SK-N-SH treated with all-trans-retinoic acid at 6 μM for 48 hours (cell line): ENCODE data around the gene NEUROD1.

ENCODE experiments used
- ATAC-seq: fragments of 200-7000 bp; cut with Tn5 transposase; 3 replicates; pipeline ENCODE4 v1.9.1; 2020; ENCODE audit warnings: mild to moderate bottlenecking, moderate library complexity
- ARNTL ChIP-seq: fragments of 450-650 bp; formaldehyde crosslinking; IDR thresholded peaks from 2 replicates; pipeline ENCODE4 v1.5.0; 2020; ENCODE audit warnings: low read depth, mild to moderate bottlenecking, moderate library complexity, borderline replicate concordance
- BACH2 ChIP-seq: fragments of 250-450 bp; sonication (Bioruptor Pico); IDR thresholded peaks from 2 replicates; pipeline ENCODE4 v1.9.0; 2021; ENCODE audit warnings: mild to moderate bottlenecking, borderline replicate concordance
- CREB5 ChIP-seq: fragments of 250-450 bp; sonication (Bioruptor Pico); IDR thresholded peaks from 2 replicates; pipeline ENCODE4 v1.5.1; 2020; ENCODE audit warnings: low read depth, mild to moderate bottlenecking, moderate library complexity
- CSDC2 ChIP-seq: fragments of 250-450 bp; sonication (Bioruptor Pico); IDR thresholded peaks from 2 replicates; pipeline ENCODE4 v1.5.0; 2020; ENCODE audit warnings: mild to moderate bottlenecking, moderate library complexity
- CSRNP3 ChIP-seq: fragments of 250-450 bp; sonication (Bioruptor Pico); IDR thresholded peaks from 2 replicates; pipeline ENCODE4 v1.5.1; 2021; ENCODE audit warnings: mild to moderate bottlenecking, moderate library complexity
- ESRRG ChIP-seq: fragments of 250-450 bp; sonication (Bioruptor Pico); IDR thresholded peaks from 2 replicates; pipeline ENCODE4 v1.6.1; 2021; ENCODE audit warnings: mild to moderate bottlenecking
- GLIS3 ChIP-seq: fragments of 250-450 bp; sonication (Bioruptor Pico); IDR thresholded peaks from 2 replicates; pipeline ENCODE4 v1.5.0; 2020; ENCODE audit warnings: mild to moderate bottlenecking, moderate library complexity
- ISL1 ChIP-seq: fragments of 250-450 bp; sonication (Bioruptor Pico); IDR thresholded peaks from 2 replicates; pipeline ENCODE4 v2.1.2; 2022; ENCODE audit warnings: mild to moderate bottlenecking, moderate library complexity
- OSR1 ChIP-seq: fragments of 250-450 bp; sonication (Bioruptor Pico); IDR thresholded peaks from 2 replicates; pipeline ENCODE4 v1.8.0; 2022; ENCODE audit warnings: moderate library complexity, mild to moderate bottlenecking, inconsistent platforms
- PATZ1 ChIP-seq: fragments of 250-450 bp; sonication (Bioruptor Pico); IDR thresholded peaks from 2 replicates; pipeline ENCODE4 v1.8.0; 2020; ENCODE audit warnings: mild to moderate bottlenecking, moderate library complexity, borderline replicate concordance
- POU6F1 ChIP-seq: fragments of 250-450 bp; sonication (Bioruptor Pico); IDR thresholded peaks from 2 replicates; pipeline ENCODE4 v1.8.0; 2021; ENCODE audit warnings: low read depth, mild to moderate bottlenecking, moderate library complexity, borderline replicate concordance
- PPARA ChIP-seq: fragments of 250-450 bp; sonication (Bioruptor Pico); IDR thresholded peaks from 2 replicates; pipeline ENCODE4 v1.5.0; 2020; ENCODE audit warnings: mild to moderate bottlenecking, borderline replicate concordance
- RARB ChIP-seq: fragments of 250-450 bp; sonication (Bioruptor Pico); IDR thresholded peaks from 2 replicates; pipeline ENCODE4 v1.8.0; 2021; ENCODE audit warnings: mild to moderate bottlenecking, moderate library complexity
- SNAI2 ChIP-seq: fragments of 250-450 bp; sonication (Bioruptor Pico); IDR thresholded peaks from 2 replicates; pipeline ENCODE4 v1.5.0; 2020; ENCODE audit warnings: mild to moderate bottlenecking, moderate library complexity
- TCF4 ChIP-seq: fragments of 250-450 bp; sonication (Bioruptor Pico); IDR thresholded peaks from 2 replicates; pipeline ENCODE4 v1.8.0; 2021; ENCODE audit warnings: mild to moderate bottlenecking, moderate library complexity, borderline replicate concordance
- TSHZ2 ChIP-seq: fragments of 250-450 bp; sonication (Bioruptor Pico); IDR thresholded peaks from 2 replicates; pipeline ENCODE4 v1.5.0; 2020; ENCODE audit warnings: mild to moderate bottlenecking, moderate library complexity
- ZC3H10 ChIP-seq: fragments of 250-450 bp; sonication (Bioruptor Pico); IDR thresholded peaks from 2 replicates; pipeline ENCODE4 v1.5.1; 2021; ENCODE audit warnings: mild to moderate bottlenecking, moderate library complexity
- ZNF565 ChIP-seq: fragments of 450-650 bp; formaldehyde crosslinking; conservative IDR thresholded peaks from 2 replicates; pipeline ENCODE4 v1.5.0; 2020; ENCODE audit warnings: low read depth, mild to moderate bottlenecking, moderate library complexity
- ZNF70 ChIP-seq: fragments of 450-650 bp; formaldehyde crosslinking; IDR thresholded peaks from 2 replicates; pipeline ENCODE4 v1.5.0; 2020; ENCODE audit warnings: mild to moderate bottlenecking, moderate library complexity
- ZNF8 ChIP-seq: fragments of 450-650 bp; formaldehyde crosslinking; IDR thresholded peaks from 2 replicates; pipeline ENCODE4 v1.5.0; 2020; ENCODE audit warnings: mild to moderate bottlenecking, moderate library complexity

NEUROD1 gene

GRCh38 chr2:181685150-181685688 is 4.9 kb upstream of the NEUROD1 start (continued):
- TF ChIP-seq ZNF565 (no peak), ZNF8 (CRISPR knock-in tag) (no peak), ARNTL (CRISPR knock-in tag) (no peak), CSDC2 (CRISPR knock-in tag) (no peak)

- ATAC-seq = no peak
- no peak for TF ChIP-seq RARB
- TF ChIP-seq GLIS3 (CRISPR knock-in tag) = no peak
- no peak for TF ChIP-seq SNAI2 (CRISPR knock-in tag)
- TF ChIP-seq BACH2 (CRISPR knock-in tag) = no peak
- no peak for TF ChIP-seq CREB5
- no peak for TF ChIP-seq PPARA (CRISPR knock-in tag)
- TF ChIP-seq TSHZ2 = no peak
- TF ChIP-seq ESRRG (CRISPR knock-in tag) = no peak
- no peak for TF ChIP-seq POU6F1 (CRISPR knock-in tag)
- no peak for TF ChIP-seq ZC3H10
- no peak for TF ChIP-seq ISL1 (CRISPR knock-in tag)
- TF ChIP-seq OSR1 = no peak
- no peak for TF ChIP-seq ARNTL (CRISPR knock-in tag)
- no peak for TF ChIP-seq TCF4
- no peak for TF ChIP-seq PATZ1 (CRISPR knock-in tag)
- no peak for TF ChIP-seq ZNF565
- no peak for TF ChIP-seq ZNF70 (CRISPR knock-in tag)
- no peak for TF ChIP-seq ZNF8 (CRISPR knock-in tag)
- no peak for TF ChIP-seq CSRNP3 (CRISPR knock-in tag)
Measured at GRCh38 chr2:181684454-181685149, 4.3 kb upstream of the NEUROD1 start.

- ATAC-seq = peak; percentile 51
- TF ChIP-seq GLIS3 (CRISPR knock-in tag) (no peak), ARNTL (CRISPR knock-in tag) (no peak), ZNF8 (CRISPR knock-in tag) (no peak), RARB (no peak), TSHZ2 (no peak), CSRNP3 (CRISPR knock-in tag) (no peak)
- TF ChIP-seq, all 23 proteins: peak for 0
Measured at GRCh38 chr2:181683518-181684453, 3.5 kb upstream of the NEUROD1 start.
